Measurements from ENCODE around the gene SLC22A15. TPM values are rescaled to one million over a fixed set of nuclear protein-coding genes. Genes with fewer than 3 reads are reported as not detected.

SLC22A15 gene
- total and polyA plus RNA-seq, 10 of the 15 experiments (the other 5 are each of a cell fraction or from before 2014, with no cell fraction given), result 0.05 to 2.8 (median 0.13) TPM; not detected in 1

GRCh38 chr1:115987623-115988022, 11.3 kb downstream of the SLC22A15 start:
- FAIRE-seq (no peak), DNase-seq (ENCODE audit: low read depth, low spot score) (no peak), ATAC-seq (no peak)
- ChIA-PET CTCF (interaction anchor here (0.6 to 7.7 kb wide), 6 partner anchors 8 to 182 kb away, joined by 3 to 132 read pairs (median 3); no protein-coding TSS in a partner anchor), RAD21 (ENCODE audit: unreplicated experiment) (interaction anchor here (0.7 kb wide), 1 partner anchor 178 kb away, joined by 4 read pairs; no protein-coding TSS in a partner anchor), SMC1A (ENCODE audit: uncharacterized antibody, unreplicated experiment) (interaction anchor here (0.7 to 1.0 kb wide), 3 partner anchors 13 to 125 kb away, joined by 3 read pairs; no protein-coding TSS in a partner anchor), POLR2A (no interaction called here)
- Histone ChIP-seq H3K36me3 (ENCODE audit: control insufficient read depth in 2 of 2, insufficient read depth in 2 of 2, low read length in 1 of 2) (no peaks in the 10 kb centered on the region), H3K27me3 (replicated peaks in 1 of 2; ENCODE audit: control insufficient read depth in 2 of 2, insufficient read depth in 2 of 2, low read length in 1 of 2) (no peaks in the 10 kb centered on the region), H3K9me3 (replicated peaks; ENCODE audit: control insufficient read depth, insufficient read depth, low read length) (no peaks in the 10 kb centered on the region), H3K79me2 (ENCODE audit: control insufficient read depth, insufficient read depth, low read length) (no peaks in the 10 kb centered on the region), H3K4me1 (ENCODE audit: control insufficient read depth, insufficient read depth, low read length) (no peaks in the 10 kb centered on the region), H3K4me3 (no peak overlapping the region), H4K20me1 (ENCODE audit: control insufficient read depth, insufficient read depth) (no peaks in the 10 kb centered on the region), H3K9ac (ENCODE audit: control insufficient read depth, insufficient read depth, low read length) (no peak overlapping the region), H3K4me2 (ENCODE audit: control insufficient read depth, insufficient read depth) (no peak overlapping the region), H2AFZ (ENCODE audit: control insufficient read depth, low read depth, low read length) (no peak overlapping the region), H3K27ac (ENCODE audit: control insufficient read depth, insufficient read depth) (no peak overlapping the region)
- in situ Hi-C loops (cut with MboI) (no loop called here), intact Hi-C loops (cut with micrococcal nuclease; ENCODE audit: unreplicated experiment) (no loop called here)
- 33% methylated on average over 3 of the region's 3 CpGs for WGBS (ENCODE audit: insufficient coverage, insufficient replicate concordance, low lambda C conversion rate, missing lambda C conversion rate)
- no peak for TF ChIP-seq ZNF274 (IDR thresholded peaks at IDR 0.05; ENCODE audit: insufficient read depth, insufficient read length)
- TF ChIP-seq USF1 (IDR thresholded peaks at IDR 0.05; ENCODE audit: borderline replicate concordance, extremely low read length, insufficient read depth, low read depth, low read length), result no peak
- no peak for TF ChIP-seq IKZF2 (IDR thresholded peaks at IDR 0.05)
- no peak for TF ChIP-seq NR2C2 (IDR thresholded peaks at IDR 0.05; ENCODE audit: borderline replicate concordance, control insufficient read depth, insufficient read length, low read depth)
- TF ChIP-seq PML (IDR thresholded peaks at IDR 0.05; ENCODE audit: low read length), result no peak
- TF ChIP-seq POLR2AphosphoS5 (IDR thresholded peaks at IDR 0.05; ENCODE audit: low read length), result no peak
- no peak for TF ChIP-seq ZBTB4 (CRISPR knock-in tag; IDR thresholded peaks at IDR 0.05)
- TF ChIP-seq ATF3 (IDR thresholded peaks at IDR 0.05; ENCODE audit: borderline replicate concordance, extremely low read depth, low read depth, low read length), result no peak
- TF ChIP-seq TARDBP (IDR thresholded peaks at IDR 0.05; ENCODE audit: borderline replicate concordance), result no peak
- TF ChIP-seq POLR2A (IDR thresholded peaks at IDR 0.05; ENCODE audit: low read depth, low read length), result no peak
- TF ChIP-seq DPF2 (IDR thresholded peaks at IDR 0.05), result no peak
- TF ChIP-seq CEBPZ (IDR thresholded peaks at IDR 0.05; ENCODE audit: low read depth, low read length), result no peak
- no peak for TF ChIP-seq EGR1 (IDR thresholded peaks at IDR 0.05; ENCODE audit: borderline replicate concordance in 1 of 2, low read depth in 2 of 2, low read length in 2 of 2)
- TF ChIP-seq RBBP5 (conservative IDR thresholded peaks at IDR 0.05), result no peak
- no peak for TF ChIP-seq ESRRA (IDR thresholded peaks at IDR 0.05; ENCODE audit: low read length)
- no peak for TF ChIP-seq NFXL1 (IDR thresholded peaks at IDR 0.05; ENCODE audit: borderline replicate concordance)
- no peak for TF ChIP-seq ZBED1 (IDR thresholded peaks at IDR 0.05; ENCODE audit: borderline replicate concordance)
- no TSS peak for BruUV-seq (replicated peaks)

All from GM12878 (cell line).